Measurements from ENCODE around the gene CENPE.
"Not testable (repeated sequence)": the region's sequence is repeated elsewhere in the genome, so short reads cannot be mapped to it uniquely, and the experiment has no call there.

CENPE gene

DNA sequence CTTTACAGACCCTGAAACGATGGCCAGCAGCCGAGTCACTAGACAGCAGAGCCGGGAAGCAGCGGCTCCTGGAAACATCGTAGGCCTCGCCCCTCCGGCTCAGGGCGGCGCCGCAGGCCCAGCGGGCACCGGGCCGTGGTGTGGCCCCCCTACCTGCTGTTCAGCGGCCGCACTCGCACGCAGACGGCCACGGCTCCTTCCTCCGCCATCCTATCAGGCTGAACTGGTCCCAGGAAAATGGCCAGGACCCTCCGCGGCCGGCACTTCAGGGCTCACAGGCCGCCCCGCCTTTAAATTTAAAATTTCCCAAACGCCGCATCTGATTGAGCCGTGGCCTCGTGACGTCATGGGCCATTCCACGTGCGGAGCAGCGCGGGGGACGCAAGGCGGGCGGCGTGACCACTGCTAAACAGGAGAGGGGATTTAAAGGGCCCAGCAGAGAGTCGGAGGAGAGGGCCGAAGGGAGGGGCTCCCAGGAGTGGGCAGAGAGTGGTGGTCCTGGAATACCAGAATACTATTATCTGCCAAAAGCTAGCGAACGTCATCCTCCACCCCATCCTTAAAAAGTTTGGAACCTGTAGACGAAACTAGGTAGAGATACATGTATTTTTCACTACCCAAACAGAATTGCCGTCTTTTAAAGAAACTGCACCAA is at the start of gene CENPE:
Gene CENPE (minus strand): TSS at position 233 of the 655 bp plus-strand sequence. CDS start 24 bp downstream, at position 209.
- peak within 1 kb of the TSS; percentile 34 for H3K27ac Mint-ChIP-seq
- peak; percentile 93 for DNase-seq
- H3K9me3 Mint-ChIP-seq = no peaks in the 10 kb centered on the region
- peak within 1 kb of the TSS; percentile 91 for H3K4me3 Mint-ChIP-seq
- H3K4me1 Mint-ChIP-seq = peaks cover 29% of the 10 kb centered on the region
- peaks cover 6% of the 10 kb centered on the region for H3K27me3 Mint-ChIP-seq (ENCODE audit: low read depth, poor library complexity)
- TF ChIP-seq, protein P1, sequence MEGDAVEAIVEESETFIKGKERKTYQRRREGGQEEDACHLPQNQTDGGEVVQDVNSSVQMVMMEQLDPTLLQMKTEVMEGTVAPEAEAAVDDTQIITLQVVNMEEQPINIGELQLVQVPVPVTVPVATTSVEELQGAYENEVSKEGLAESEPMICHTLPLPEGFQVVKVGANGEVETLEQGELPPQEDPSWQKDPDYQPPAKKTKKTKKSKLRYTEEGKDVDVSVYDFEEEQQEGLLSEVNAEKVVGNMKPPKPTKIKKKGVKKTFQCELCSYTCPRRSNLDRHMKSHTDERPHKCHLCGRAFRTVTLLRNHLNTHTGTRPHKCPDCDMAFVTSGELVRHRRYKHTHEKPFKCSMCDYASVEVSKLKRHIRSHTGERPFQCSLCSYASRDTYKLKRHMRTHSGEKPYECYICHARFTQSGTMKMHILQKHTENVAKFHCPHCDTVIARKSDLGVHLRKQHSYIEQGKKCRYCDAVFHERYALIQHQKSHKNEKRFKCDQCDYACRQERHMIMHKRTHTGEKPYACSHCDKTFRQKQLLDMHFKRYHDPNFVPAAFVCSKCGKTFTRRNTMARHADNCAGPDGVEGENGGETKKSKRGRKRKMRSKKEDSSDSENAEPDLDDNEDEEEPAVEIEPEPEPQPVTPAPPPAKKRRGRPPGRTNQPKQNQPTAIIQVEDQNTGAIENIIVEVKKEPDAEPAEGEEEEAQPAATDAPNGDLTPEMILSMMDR (IDR thresholded peaks at IDR 0.05) = no peak
- peaks cover 32% of the 10 kb centered on the region for H3K36me3 Mint-ChIP-seq (ENCODE audit: low read depth)

DNA sequence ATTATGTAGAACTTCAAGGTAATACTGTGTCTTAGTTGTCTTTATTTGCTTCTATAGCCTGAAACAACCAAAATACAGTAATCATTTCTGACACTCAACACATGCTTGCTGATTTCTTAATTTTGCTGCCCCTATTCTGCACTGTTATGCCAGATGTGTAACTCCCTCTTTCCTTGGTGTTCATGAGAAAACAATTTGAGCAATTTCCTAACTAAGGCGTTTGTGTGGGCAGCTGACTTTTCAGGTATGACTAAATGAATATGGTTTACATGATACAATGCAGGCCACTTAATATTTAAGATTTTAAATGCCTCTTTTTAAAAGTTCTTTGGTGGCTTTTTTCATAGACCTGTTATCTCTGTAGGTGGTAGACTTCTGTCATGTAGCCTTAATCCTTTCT is 46.1 kb upstream of the CENPE start:
- TF ChIP-seq, protein P1 (IDR thresholded peaks at IDR 0.05) = no peak
- Mint-ChIP-seq H3K36me3 (ENCODE audit: low read depth) (no peaks in the 10 kb centered on the region), H3K4me3 (no peak overlapping the region), H3K27ac (no peak overlapping the region), H3K27me3 (ENCODE audit: low read depth, poor library complexity) (no peaks in the 10 kb centered on the region), H3K4me1 (no peaks in the 10 kb centered on the region), H3K9me3 (peaks cover 39% of the 10 kb centered on the region)
- DNase-seq = no peak

DNA sequence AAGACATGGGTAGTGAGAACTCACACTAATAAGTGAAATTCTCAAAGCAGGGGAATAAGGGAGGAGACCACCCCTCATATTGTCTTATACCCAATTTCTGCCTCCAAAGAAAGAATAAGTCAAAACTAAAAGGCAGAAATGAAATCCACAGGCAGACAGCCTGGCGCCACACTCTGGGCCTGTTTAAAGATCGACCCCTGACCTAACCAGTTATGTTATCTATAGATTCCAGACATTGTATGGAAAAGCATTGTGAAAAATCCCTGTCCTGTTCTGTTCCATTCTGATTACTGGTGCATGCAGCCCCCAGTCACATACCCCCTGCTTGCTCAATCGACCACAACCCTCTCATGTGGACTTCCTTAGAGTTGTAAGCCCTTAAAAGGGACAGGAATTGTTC is 32.8 kb upstream of the CENPE start:
- not testable (repeated sequence) for H3K27me3 Mint-ChIP-seq (ENCODE audit: low read depth, poor library complexity); H3K9me3 Mint-ChIP-seq; H3K4me1 Mint-ChIP-seq; H3K27ac Mint-ChIP-seq; DNase-seq; H3K4me3 Mint-ChIP-seq; H3K36me3 Mint-ChIP-seq (ENCODE audit: low read depth)

GRCh38 chr4:103223556-103223955 is 25.4 kb upstream of the CENPE start:
- H3K36me3 Mint-ChIP-seq (ENCODE audit: low read depth); H3K27ac Mint-ChIP-seq; H3K4me1 Mint-ChIP-seq; H3K4me3 Mint-ChIP-seq; DNase-seq; H3K27me3 Mint-ChIP-seq (ENCODE audit: low read depth, poor library complexity): not testable (repeated sequence)
- H3K9me3 Mint-ChIP-seq = peaks cover 12% of the 10 kb centered on the region

DNA sequence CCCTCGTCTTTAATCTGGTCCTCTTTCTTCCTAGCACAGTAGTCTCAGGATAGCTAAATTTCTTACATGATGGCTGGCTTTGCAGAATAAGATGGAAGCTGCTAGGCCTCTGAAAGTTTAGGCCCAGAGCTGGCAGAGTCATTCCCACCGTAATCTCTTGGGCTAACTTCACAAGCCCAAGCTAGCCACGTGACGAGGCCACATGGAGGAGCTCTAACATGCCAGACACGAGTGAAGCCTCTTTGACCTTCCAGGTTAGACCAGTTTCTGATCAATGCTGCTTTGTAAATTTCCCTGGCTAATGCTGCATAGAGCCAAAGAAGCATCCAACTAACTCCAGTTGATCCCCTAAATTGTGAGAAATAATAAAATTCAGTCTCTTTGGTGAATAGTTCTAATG is 9.5 kb upstream of the CENPE start:
- Mint-ChIP-seq H3K4me3 (no peak overlapping the region), H3K36me3 (ENCODE audit: low read depth) (no peaks in the 10 kb centered on the region), H3K27ac (peak overlapping the region; percentile 54), H3K27me3 (ENCODE audit: low read depth, poor library complexity) (no peaks in the 10 kb centered on the region), H3K9me3 (no peaks in the 10 kb centered on the region), H3K4me1 (no peaks in the 10 kb centered on the region)
- TF ChIP-seq, protein P1 (IDR thresholded peaks at IDR 0.05) = no peak
- DNase-seq = no peak

DNA sequence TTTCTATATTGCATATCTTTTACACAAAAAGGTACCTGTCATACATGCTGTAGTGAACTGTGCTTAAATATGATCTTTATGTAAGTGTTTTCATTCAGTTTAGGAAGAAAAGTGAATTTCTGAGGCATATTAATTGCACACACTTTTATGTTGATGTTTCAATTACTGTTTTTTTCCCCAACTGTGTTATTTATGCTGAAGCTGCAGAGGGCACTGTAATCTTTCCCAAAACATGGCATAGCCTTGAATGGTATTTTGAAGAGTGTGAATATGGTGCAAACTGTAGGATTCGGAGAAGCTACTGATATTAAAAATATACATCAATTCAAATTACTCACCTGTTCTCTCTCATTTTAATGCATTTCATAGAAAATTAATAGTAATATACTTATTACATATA is 6.0 kb upstream of the CENPE start:
- Mint-ChIP-seq H3K27ac (no peak overlapping the region), H3K9me3 (no peaks in the 10 kb centered on the region)

DNA sequence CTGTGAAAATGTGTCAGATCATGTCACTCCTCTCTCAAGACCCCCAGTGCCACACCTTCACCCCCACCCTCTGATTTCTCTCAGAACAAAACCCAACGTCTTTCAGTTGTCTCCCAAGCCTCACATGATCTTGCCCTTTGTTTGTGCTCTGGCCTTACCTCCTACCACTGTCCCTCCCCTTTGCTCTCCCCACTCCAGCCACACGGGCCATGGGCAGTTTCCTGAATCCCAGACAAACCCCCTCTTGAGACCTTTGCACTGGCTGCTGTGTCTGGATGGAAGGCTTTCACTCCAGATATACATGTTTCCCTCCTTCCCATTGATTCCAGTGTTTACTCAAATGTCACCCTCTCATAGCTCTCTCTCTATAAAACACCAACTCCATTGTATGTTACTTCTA is 3.6 kb upstream of the CENPE start:
- Mint-ChIP-seq H3K4me3 (no peak overlapping the region), H3K27ac (no peak overlapping the region)

More for the DNA sequence above, 6.0 kb upstream of the CENPE start:
- Mint-ChIP-seq H3K36me3 (ENCODE audit: low read depth) (no peaks in the 10 kb centered on the region), H3K4me3 (no peak overlapping the region), H3K4me1 (no peaks in the 10 kb centered on the region), H3K27me3 (ENCODE audit: low read depth, poor library complexity) (no peaks in the 10 kb centered on the region)
- DNase-seq = no peak
- TF ChIP-seq, protein P1 (IDR thresholded peaks at IDR 0.05) = no peak

More for the DNA sequence above, 3.6 kb upstream of the CENPE start:
- H3K36me3 Mint-ChIP-seq (ENCODE audit: low read depth) = peaks cover 4% of the 10 kb centered on the region
- peaks cover 6% of the 10 kb centered on the region for H3K27me3 Mint-ChIP-seq (ENCODE audit: low read depth, poor library complexity)
- TF ChIP-seq, protein P1 (IDR thresholded peaks at IDR 0.05) = no peak
- H3K4me1 Mint-ChIP-seq = peaks cover 16% of the 10 kb centered on the region
- DNase-seq = no peak
- H3K9me3 Mint-ChIP-seq = no peaks in the 10 kb centered on the region

Measured in nephron progenitor cell (in vitro differentiated cells).